Brain microvascular endothelial cell (primary cell): ENCODE results near the gene CDH23.

Experiments
- DNase-seq: peaks from one replicate; pipeline ENCODE4 v3.0.0-alpha.2; 2020
- H3K27ac ChIP-seq: fragments of 250-450 bp; sonication (Bioruptor Pico); 2 replicates; pipeline ENCODE4 v1.5.1; 2020; ENCODE audit warnings: mild to moderate bottlenecking, moderate library complexity
- H3K27me3 ChIP-seq: fragments of 250-450 bp; sonication (Bioruptor Pico); replicated peaks from 2 replicates; pipeline ENCODE4 v1.5.1; 2020; ENCODE audit warnings: mild to moderate bottlenecking
- H3K36me3 ChIP-seq: fragments of 250-450 bp; sonication (Bioruptor Pico); replicated peaks from 2 replicates; pipeline ENCODE4 v1.5.1; 2020; ENCODE audit warnings: mild to moderate bottlenecking
- H3K4me3 ChIP-seq: 2 replicates; pipeline ENCODE4 v1.5.1; 2011; ENCODE audit warnings: low read depth, mild to moderate bottlenecking, control low read depth, low read length, moderate library complexity
- CTCF ChIP-seq: IDR thresholded peaks from 2 replicates; pipeline ENCODE4 v1.5.1; 2011; ENCODE audit warnings: low read depth, mild to moderate bottlenecking, moderate library complexity, low read length, control low read depth, inconsistent platforms; ENCODE audit errors: missing control alignments
- in situ Hi-C: cut with HindIII; loops from 2 replicates; pipeline ENCODE4 v1.10.0; 2017; ENCODE audit warnings: low sequenced_read_pairs, low pct_ligation_motif_present

The CDH23 gene

GRCh38 chr10:71802715-71803488, 406.2 kb downstream of the CDH23 start:
- in situ Hi-C loops: no loop called here
- TF ChIP-seq CTCF: no peak
- Histone ChIP-seq H3K36me3 (no peaks in the 10 kb centered on the region), H3K27ac (no peak overlapping the region), H3K4me3 (no peak overlapping the region), H3K27me3 (peaks cover 6% of the 10 kb centered on the region)
- DNase-seq: no peak

- in situ Hi-C loops: no loop called here
- H3K4me3 ChIP-seq: no peak overlapping the region
- H3K36me3 ChIP-seq: no peaks in the 10 kb centered on the region
- no peak overlapping the region for H3K27ac ChIP-seq
- DNase-seq: no peak
- peaks cover 6% of the 10 kb centered on the region for H3K27me3 ChIP-seq
- TF ChIP-seq CTCF: no peak
These were observed 407.4 kb downstream of the CDH23 start for GRCh38 chr10:71804077-71804476.

- Histone ChIP-seq H3K27me3 (peaks cover 6% of the 10 kb centered on the region), H3K27ac (no peak overlapping the region), H3K4me3 (no peak overlapping the region), H3K36me3 (no peaks in the 10 kb centered on the region)
- DNase-seq: peak; percentile 16
- in situ Hi-C loops: no loop called here
- TF ChIP-seq CTCF: no peak
These were observed 409.3 kb downstream of the CDH23 start for GRCh38 chr10:71805776-71806703.

GRCh38 chr10:71806704-71807556, 410.2 kb downstream of the CDH23 start:
- no peak overlapping the region for H3K27ac ChIP-seq
- no peak overlapping the region for H3K4me3 ChIP-seq
- in situ Hi-C loops: no loop called here
- DNase-seq: no peak
- H3K27me3 ChIP-seq: peaks cover 6% of the 10 kb centered on the region
- H3K36me3 ChIP-seq: no peaks in the 10 kb centered on the region
- no peak for TF ChIP-seq CTCF

- Histone ChIP-seq H3K27me3 (peaks cover 6% of the 10 kb centered on the region), H3K27ac (no peak overlapping the region), H3K4me3 (no peak overlapping the region), H3K36me3 (peaks cover 4% of the 10 kb centered on the region)
- DNase-seq: no peak
- in situ Hi-C loops: no loop called here
- no peak for TF ChIP-seq CTCF
These were observed 411.1 kb downstream of the CDH23 start for GRCh38 chr10:71807557-71808510.
